Caco-2 (cell line): ENCODE results near the gene BRAT1. TPM values are rescaled to one million over a fixed set of nuclear protein-coding genes. Genes with fewer than 3 reads are reported as not detected.
"Not testable (repeated sequence)": the region's sequence is repeated elsewhere in the genome, so short reads cannot be mapped to it uniquely, and the experiment has no call there.

Source experiments
- BruUV-seq: library from RNA; stranded (reverse); fragments of 400-500 nt; replicated peaks from 2 replicates; lab custom pipeline; 2021; lab: Mats Ljungman, UMichigan
- CTCF ChIA-PET: fragments of 300-600 bp; sonication (Branson Sonifier 250); formaldehyde crosslinking; loops from one replicate; lab custom pipeline; 2022; ENCODE audit warnings: antibody characterized with exemption; lab: Charles Lee
- POLR2A ChIA-PET: fragments of 300-600 bp; sonication (Branson Sonifier 250); formaldehyde crosslinking; loops from one replicate; lab custom pipeline; 2022; ENCODE audit warnings: antibody characterized with exemption; lab: Charles Lee
- DNase-seq, 2 experiments: peaks; one replicate each; pipeline versions ENCODE4 v3.0.0 to v3.0.0-alpha.2; 2020 to 2022
- H3K27me3 ChIP-seq: replicated peaks from 2 replicates; pipeline ENCODE4 v1.6.0; 2011; ENCODE audit warnings: low read length; ENCODE audit not compliant: control insufficient read depth, insufficient read depth
- H3K36me3 ChIP-seq: 2 replicates; pipeline ENCODE4 v1.5.1; 2011; ENCODE audit warnings: low read length; ENCODE audit not compliant: control insufficient read depth, insufficient read depth
- H3K4me1 ChIP-seq: fragments of 250-450 bp; sonication (Bioruptor Pico); 2 replicates; pipeline ENCODE4 v1.5.1; 2020; ENCODE audit warnings: mild to moderate bottlenecking
- H3K4me3 ChIP-seq: 2 replicates; pipeline ENCODE4 v1.5.1; 2011; ENCODE audit warnings: low read depth, mild to moderate bottlenecking, control low read depth, low read length
- H3K9me3 ChIP-seq: fragments of 250-450 bp; sonication (Bioruptor Pico); 2 replicates; pipeline ENCODE4 v1.5.1; 2020; ENCODE audit warnings: mild to moderate bottlenecking, moderate library complexity
- H3K27ac Mint-ChIP-seq: one replicate; pipeline ENCODE4 v1.8.0; 2022; ENCODE audit warnings: mixed read lengths; ENCODE audit not compliant: unreplicated experiment
- H3K27me3 Mint-ChIP-seq: one replicate; pipeline ENCODE4 v1.8.0; 2022; ENCODE audit warnings: mixed read lengths; ENCODE audit not compliant: insufficient read depth, unreplicated experiment
- H3K36me3 Mint-ChIP-seq: one replicate; pipeline ENCODE4 v1.8.0; 2022; ENCODE audit warnings: mild to moderate bottlenecking, mixed read lengths; ENCODE audit not compliant: insufficient read depth, unreplicated experiment
- H3K4me1 Mint-ChIP-seq: one replicate; pipeline ENCODE4 v1.8.0; 2022; ENCODE audit warnings: low read depth, mixed read lengths; ENCODE audit not compliant: unreplicated experiment
- H3K4me3 Mint-ChIP-seq: one replicate; pipeline ENCODE4 v1.8.0; 2022; ENCODE audit warnings: mild to moderate bottlenecking, moderate library complexity, mixed read lengths; ENCODE audit not compliant: unreplicated experiment
- H3K9me3 Mint-ChIP-seq: one replicate; pipeline ENCODE4 v1.8.0; 2022; ENCODE audit warnings: mixed read lengths; ENCODE audit not compliant: unreplicated experiment
- intact Hi-C: fragments of 100-400 bp; cut with micrococcal nuclease; formaldehyde crosslinking; loops from one replicate; pipeline ENCODE4 v1.10.0; 2022; ENCODE audit not compliant: unreplicated experiment
- total RNA-seq: library from RNA; stranded (reverse); gene quantifications from 2 replicates; pipeline ENCODE4 v1.2.3, GENCODE V29; 2022

Gene BRAT1
- total RNA-seq, 1 experiment from 2014 or later = 33.5 TPM

DNA sequence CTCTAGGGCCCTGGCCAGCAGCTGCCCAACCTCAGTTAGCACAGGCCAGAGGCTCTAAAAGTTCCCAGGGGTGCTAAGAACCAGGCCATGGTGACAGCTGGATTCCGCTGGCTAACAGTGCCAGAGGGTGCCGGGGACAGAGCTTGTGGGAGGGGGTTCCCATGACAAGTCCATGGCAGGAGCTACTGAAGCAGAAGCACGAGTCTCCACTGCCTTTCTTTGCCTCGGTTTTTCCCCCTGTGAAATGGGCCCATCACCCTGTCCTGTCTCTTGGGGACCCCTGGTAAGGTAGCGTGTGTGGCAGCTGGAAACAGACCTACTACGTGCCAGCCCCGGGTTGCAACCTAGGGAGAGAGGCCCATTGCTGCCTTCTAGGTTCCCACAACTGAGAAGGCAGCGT is 22.5 kb downstream of the BRAT1 start:
- DNase-seq, H3K27me3 Mint-ChIP-seq, CTCF ChIA-PET, H3K4me3 Mint-ChIP-seq, H3K4me3 ChIP-seq, BruUV-seq, H3K9me3 Mint-ChIP-seq, H3K4me1 Mint-ChIP-seq, H3K9me3 ChIP-seq, H3K36me3 Mint-ChIP-seq, H3K27me3 ChIP-seq, POLR2A ChIA-PET, H3K36me3 ChIP-seq, H3K27ac Mint-ChIP-seq, intact Hi-C loops: not testable (repeated sequence)
- H3K4me1 ChIP-seq = peaks cover 32% of the 10 kb centered on the region

DNA sequence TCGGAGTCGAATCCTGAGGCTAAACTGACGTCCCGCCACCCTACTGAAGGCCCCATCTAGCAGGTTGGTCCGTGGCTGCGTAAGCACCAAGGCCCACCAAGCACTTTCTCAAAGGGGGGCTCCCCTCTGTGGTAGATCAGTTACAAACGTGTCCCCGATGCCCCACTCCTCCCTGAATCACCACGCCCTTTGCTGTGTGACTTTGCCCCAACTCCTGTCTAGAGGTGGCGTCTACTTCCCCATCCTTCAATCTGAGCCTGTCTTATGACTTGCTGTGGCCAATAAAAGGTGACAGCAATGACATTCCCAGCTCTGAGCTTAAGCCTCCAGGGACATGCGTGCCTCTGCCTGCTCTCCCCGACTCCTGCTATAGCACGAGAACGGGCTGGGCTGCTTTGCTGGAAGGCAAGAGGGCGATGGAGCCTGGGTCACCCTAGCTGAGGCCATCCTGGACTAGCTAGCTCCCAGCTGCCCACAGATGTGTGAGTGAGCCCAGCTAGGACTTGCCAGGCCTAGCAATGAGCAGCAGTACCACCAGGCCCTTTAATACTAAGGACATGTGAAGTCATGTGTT is 23.0 kb downstream of the BRAT1 start:
- CTCF ChIA-PET, BruUV-seq, intact Hi-C loops, POLR2A ChIA-PET, H3K36me3 Mint-ChIP-seq, H3K27ac Mint-ChIP-seq, H3K4me3 ChIP-seq, H3K27me3 ChIP-seq, H3K9me3 ChIP-seq, H3K4me3 Mint-ChIP-seq, H3K36me3 ChIP-seq, H3K9me3 Mint-ChIP-seq, H3K27me3 Mint-ChIP-seq, DNase-seq: not testable (repeated sequence)
- H3K4me1 ChIP-seq = peaks cover 37% of the 10 kb centered on the region
- peaks cover 12% of the 10 kb centered on the region for H3K4me1 Mint-ChIP-seq

DNA sequence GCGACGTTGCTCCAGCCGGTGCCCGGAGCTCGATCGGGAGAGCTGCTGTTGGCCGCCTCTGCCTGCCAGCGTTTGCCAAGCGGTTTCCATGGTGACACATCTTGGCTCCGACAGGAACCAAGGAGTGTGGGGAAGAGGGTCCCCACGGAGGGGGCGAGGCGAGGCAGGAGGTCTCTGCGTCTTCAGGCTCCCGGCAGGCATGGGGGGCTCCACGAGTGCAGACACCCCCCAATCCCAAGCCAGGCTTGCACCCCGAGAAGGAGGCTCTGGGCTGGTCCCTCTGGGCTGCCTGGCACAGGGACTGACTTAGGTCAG is 23.6 kb downstream of the BRAT1 start:
- CTCF ChIA-PET, H3K27me3 ChIP-seq, H3K36me3 ChIP-seq, DNase-seq, H3K27ac Mint-ChIP-seq, H3K36me3 Mint-ChIP-seq, H3K4me3 ChIP-seq, intact Hi-C loops, BruUV-seq, H3K4me3 Mint-ChIP-seq, POLR2A ChIA-PET, H3K27me3 Mint-ChIP-seq, H3K9me3 Mint-ChIP-seq, H3K9me3 ChIP-seq: not testable (repeated sequence)
- peaks cover 42% of the 10 kb centered on the region for H3K4me1 ChIP-seq
- peaks cover 12% of the 10 kb centered on the region for H3K4me1 Mint-ChIP-seq

DNA sequence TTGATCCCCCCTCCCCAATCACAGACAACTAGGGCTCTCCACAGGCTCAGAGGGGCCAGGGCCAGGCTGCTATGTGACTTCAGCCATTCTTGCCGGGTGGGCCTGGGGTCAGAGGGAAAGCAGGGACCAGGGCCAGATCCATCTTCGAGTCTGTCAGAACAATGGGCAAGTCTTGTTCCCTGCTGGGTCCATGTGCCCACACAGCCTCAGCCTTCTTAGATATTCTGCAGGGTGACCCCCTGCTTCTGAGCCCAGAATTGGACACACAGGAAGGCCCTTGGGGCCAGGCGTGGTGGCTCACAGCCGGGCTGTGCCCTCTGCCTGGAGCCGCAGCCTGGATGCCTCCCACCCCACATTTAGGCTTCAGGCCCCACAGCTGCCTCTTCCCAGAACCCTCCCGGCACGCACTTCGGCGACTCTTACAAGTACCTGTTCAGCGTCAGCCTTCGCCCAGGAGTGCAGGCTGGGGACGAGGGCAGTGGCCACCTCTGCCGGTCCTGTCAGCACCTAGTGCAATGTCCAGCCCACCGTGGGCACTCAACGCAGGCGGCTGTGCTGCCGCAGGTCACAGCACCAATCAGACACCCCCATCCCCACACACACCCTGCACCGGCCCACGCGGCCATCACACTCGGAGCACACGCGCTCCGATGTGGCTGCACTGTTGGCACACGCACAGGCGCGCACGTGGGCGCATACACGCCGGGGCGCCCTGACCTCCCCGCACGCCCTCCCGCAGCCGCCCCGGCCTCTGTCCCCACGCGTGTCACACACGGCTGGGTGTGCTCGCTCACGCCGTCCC is 24.1 kb downstream of the BRAT1 start:
- H3K4me1 ChIP-seq = peaks cover 48% of the 10 kb centered on the region
- H3K27me3 Mint-ChIP-seq, H3K9me3 Mint-ChIP-seq, POLR2A ChIA-PET, CTCF ChIA-PET, H3K4me3 Mint-ChIP-seq, H3K9me3 ChIP-seq, H3K36me3 ChIP-seq, BruUV-seq, H3K27ac Mint-ChIP-seq, DNase-seq, intact Hi-C loops, H3K4me3 ChIP-seq, H3K27me3 ChIP-seq, H3K36me3 Mint-ChIP-seq: not testable (repeated sequence)
- H3K4me1 Mint-ChIP-seq = peaks cover 12% of the 10 kb centered on the region
